ENCODE results near the gene USP17L24. TPM values are rescaled to one million over a fixed set of nuclear protein-coding genes. Genes with fewer than 3 reads are reported as not detected.
"Not testable (repeated sequence)": the region's sequence is repeated elsewhere in the genome, so short reads cannot be mapped to it uniquely, and the experiment has no call there.

Gene USP17L24
- total RNA-seq = not detected

DNA sequence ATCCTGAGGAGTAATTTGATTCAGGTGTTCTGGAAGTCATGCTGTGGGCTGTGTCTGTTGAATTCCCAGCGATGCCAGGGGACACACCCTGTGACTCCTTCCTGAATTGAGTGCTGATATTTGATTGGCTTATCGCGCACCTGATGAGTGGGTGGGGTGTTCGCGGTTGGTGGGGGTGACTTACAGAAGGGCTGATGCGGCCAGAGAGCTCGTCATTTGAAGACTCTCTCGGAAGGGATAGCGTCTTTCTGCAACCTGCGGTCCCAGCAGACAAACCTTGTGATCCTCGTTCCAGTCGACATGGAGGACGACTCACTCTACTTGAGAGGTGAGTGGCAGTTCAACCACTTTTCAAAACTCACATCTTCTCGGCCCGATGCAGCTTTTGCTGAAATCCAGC is at the start of gene USP17L24:
Gene USP17L24 (plus strand): TSS at position 301 of the 400 bp plus-strand sequence. CDS start 0 bp downstream, at position 301.
- not testable (repeated sequence) for ATAC-seq

DNA sequence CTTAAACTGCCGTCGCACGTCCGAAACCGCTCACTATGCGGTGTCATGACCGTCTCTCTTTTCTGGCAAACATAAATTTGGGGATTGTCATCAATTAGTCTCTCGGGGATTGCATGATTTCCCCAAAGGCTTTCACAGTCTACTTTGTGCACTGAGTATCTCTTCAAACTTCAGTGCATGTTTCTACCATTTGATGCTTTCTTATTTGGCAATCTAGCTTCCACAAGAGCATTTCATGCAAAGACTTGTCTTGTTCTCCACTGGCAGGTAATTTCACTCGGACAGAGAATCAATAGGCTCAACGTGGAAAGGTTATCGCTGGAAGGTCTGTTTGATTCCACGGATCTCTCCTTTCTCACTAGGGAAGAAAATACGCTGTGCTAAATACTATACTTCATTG is 774 bp upstream of the USP17L24 start:
- ATAC-seq = not testable (repeated sequence)

GRCh38 chr4:9329611-9330010 is 4.6 kb downstream of the USP17L24 start, which contains the start of gene USP17L25:
TSS of gene USP17L25 (plus strand) at chr4:9329911. CDS start at chr4:9329911, 0 bp downstream.
- ATAC-seq = not testable (repeated sequence)

GRCh38 chr4:9334358-9334757 is 9.4 kb downstream of the USP17L24 start, which contains the start of gene USP17L26:
TSS of gene USP17L26 (plus strand) at chr4:9334658. CDS start at chr4:9334658, 0 bp downstream.
- not testable (repeated sequence) for ATAC-seq

GRCh38 chr4:9339103-9339502 is 14.1 kb downstream of the USP17L24 start, which contains the start of gene USP17L5:
TSS of gene USP17L5 (plus strand) at chr4:9339403. CDS start at chr4:9339403, 0 bp downstream.
- ATAC-seq = not testable (repeated sequence)

DNA sequence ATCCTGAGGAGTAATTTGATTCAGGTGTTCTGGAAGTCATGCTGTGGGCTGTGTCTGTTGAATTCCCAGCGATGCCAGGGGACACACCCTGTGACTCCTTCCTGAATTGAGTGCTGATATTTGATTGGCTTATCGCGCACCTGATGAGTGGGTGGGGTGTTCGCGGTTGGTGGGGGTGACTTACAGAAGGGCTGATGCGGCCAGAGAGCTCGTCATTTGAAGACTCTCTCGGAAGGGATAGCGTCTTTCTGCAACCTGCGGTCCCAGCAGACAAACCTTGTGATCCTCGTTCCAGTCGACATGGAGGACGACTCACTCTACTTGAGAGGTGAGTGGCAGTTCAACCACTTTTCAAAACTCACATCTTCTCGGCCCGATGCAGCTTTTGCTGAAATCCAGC is 18.9 kb downstream of the USP17L24 start, which contains the start of gene USP17L27:
Gene USP17L27 (plus strand): TSS at position 301 of the 400 bp plus-strand sequence. CDS start 0 bp downstream, at position 301.
- not testable (repeated sequence) for ATAC-seq

GRCh38 chr4:9348593-9348992 is 23.6 kb downstream of the USP17L24 start, which contains the start of gene USP17L28:
TSS of gene USP17L28 (plus strand) at chr4:9348893. CDS start at chr4:9348893, 0 bp downstream.
- not testable (repeated sequence) for ATAC-seq

DNA sequence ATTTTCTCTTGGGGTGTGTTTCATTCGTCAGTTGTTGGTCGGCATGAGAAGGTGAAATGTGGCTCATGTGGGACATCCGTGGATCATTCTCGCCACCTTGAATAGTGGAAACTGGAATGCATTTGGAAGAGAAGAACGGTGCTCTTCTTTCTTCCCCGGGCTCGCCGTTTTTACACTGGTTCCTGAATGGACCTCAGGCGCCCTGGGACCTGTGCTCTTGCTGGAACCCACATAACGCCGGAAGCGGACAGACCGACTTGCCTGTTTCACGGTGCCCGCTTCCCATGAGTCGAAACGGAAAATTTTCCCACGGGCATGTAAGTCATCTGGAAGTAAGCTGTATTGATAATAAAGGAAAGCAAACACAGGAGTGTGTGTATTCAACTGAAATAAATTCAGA is 25.9 kb downstream of the USP17L24 start:
- ATAC-seq = not testable (repeated sequence)

GRCh38 chr4:9353338-9353737 is 28.4 kb downstream of the USP17L24 start, which contains the start of gene USP17L29:
TSS of gene USP17L29 (plus strand) at chr4:9353638. CDS start at chr4:9353638, 0 bp downstream.
- ATAC-seq = not testable (repeated sequence)

GRCh38 chr4:9362829-9363228 is 37.9 kb downstream of the USP17L24 start, which contains the start of gene USP17L30:
TSS of gene USP17L30 (plus strand) at chr4:9363129. CDS start at chr4:9363129, 0 bp downstream.
- not testable (repeated sequence) for ATAC-seq

Other genes starting within 250 kb of the USP17L24 start
- gene FAM90A26, start 154.8 kb upstream of the USP17L24 start, total RNA-seq = not detected
- not detected for gene USP17L10, start 114.5 kb upstream of the USP17L24 start, total RNA-seq
- gene USP17L11, start 109.8 kb upstream of the USP17L24 start, total RNA-seq = not detected
- not detected for gene USP17L12, start 105.0 kb upstream of the USP17L24 start, total RNA-seq
- gene USP17L13, start 100.3 kb upstream of the USP17L24 start, total RNA-seq = not detected
- gene USP17L15, start 90.8 kb upstream of the USP17L24 start, total RNA-seq = not detected
- gene USP17L17, start 81.3 kb upstream of the USP17L24 start, total RNA-seq = not detected
- not detected for gene USP17L18, start 76.5 kb upstream of the USP17L24 start, total RNA-seq
- not detected for gene USP17L19, start 71.8 kb upstream of the USP17L24 start, total RNA-seq
- not detected for gene USP17L20, start 67.0 kb upstream of the USP17L24 start, total RNA-seq
- gene USP17L21, start 62.3 kb upstream of the USP17L24 start, total RNA-seq = not detected
- not detected for gene USP17L22, start 57.5 kb upstream of the USP17L24 start, total RNA-seq
- not detected for gene USP17L25, start 4.7 kb downstream of the USP17L24 start, total RNA-seq
- not detected for gene USP17L26, start 9.5 kb downstream of the USP17L24 start, total RNA-seq
- gene USP17L5, start 14.2 kb downstream of the USP17L24 start, total RNA-seq = not detected
- not detected for gene USP17L27, start 19.0 kb downstream of the USP17L24 start, total RNA-seq
- gene USP17L28, start 23.7 kb downstream of the USP17L24 start, total RNA-seq = not detected
- gene USP17L29, start 28.5 kb downstream of the USP17L24 start, total RNA-seq = not detected
- gene USP17L30, start 38.0 kb downstream of the USP17L24 start, total RNA-seq = not detected
- gene DEFB131A, start 119.2 kb downstream of the USP17L24 start, total RNA-seq = not detected